Measurements from ENCODE around the gene BRD7.

Gene BRD7

GRCh38 chr16:50323335-50324011 is 45.3 kb downstream of the BRD7 start:
- TF ChIP-seq, protein P1, sequence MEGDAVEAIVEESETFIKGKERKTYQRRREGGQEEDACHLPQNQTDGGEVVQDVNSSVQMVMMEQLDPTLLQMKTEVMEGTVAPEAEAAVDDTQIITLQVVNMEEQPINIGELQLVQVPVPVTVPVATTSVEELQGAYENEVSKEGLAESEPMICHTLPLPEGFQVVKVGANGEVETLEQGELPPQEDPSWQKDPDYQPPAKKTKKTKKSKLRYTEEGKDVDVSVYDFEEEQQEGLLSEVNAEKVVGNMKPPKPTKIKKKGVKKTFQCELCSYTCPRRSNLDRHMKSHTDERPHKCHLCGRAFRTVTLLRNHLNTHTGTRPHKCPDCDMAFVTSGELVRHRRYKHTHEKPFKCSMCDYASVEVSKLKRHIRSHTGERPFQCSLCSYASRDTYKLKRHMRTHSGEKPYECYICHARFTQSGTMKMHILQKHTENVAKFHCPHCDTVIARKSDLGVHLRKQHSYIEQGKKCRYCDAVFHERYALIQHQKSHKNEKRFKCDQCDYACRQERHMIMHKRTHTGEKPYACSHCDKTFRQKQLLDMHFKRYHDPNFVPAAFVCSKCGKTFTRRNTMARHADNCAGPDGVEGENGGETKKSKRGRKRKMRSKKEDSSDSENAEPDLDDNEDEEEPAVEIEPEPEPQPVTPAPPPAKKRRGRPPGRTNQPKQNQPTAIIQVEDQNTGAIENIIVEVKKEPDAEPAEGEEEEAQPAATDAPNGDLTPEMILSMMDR (IDR thresholded peaks at IDR 0.05; ENCODE audit: insufficient read depth, low read length, poor library complexity, severe bottlenecking), result peak; percentile 33
- Histone ChIP-seq H3K4me3 (replicated peaks; ENCODE audit: low read depth, low read length) (no peak overlapping the region), H3K36me3 (ENCODE audit: control insufficient read depth, insufficient read depth, low read length) (peaks cover 23% of the 10 kb centered on the region), H3K27me3 (replicated peaks; ENCODE audit: control insufficient read depth, insufficient read depth, low read length) (no peaks in the 10 kb centered on the region)
- no peak for DNase-seq (ENCODE audit: extremely low read depth, insufficient read length)

DNA sequence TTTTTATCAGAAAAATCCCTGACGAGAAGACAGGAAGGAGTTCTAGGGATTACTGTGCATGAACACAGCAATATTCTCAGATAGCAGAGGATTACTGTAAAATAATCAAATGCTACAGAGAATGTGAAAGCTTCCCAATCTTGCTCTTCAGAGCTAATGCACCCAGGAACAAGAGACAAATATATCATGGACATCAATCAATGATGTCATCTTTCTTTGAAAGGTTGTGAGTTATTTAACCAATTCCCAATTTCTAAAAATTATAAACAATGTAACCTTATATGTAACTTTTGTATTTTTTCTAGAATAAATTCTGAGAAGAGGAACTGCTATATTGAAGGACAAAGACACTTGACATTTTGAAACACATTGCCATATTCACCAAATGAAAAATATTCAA is 46.5 kb downstream of the BRD7 start:
- no peaks in the 10 kb centered on the region for H3K27me3 ChIP-seq (replicated peaks; ENCODE audit: control insufficient read depth, insufficient read depth, low read length)
- DNase-seq (ENCODE audit: extremely low read depth, insufficient read length), result no peak
- H3K4me3 ChIP-seq (replicated peaks; ENCODE audit: low read depth, low read length), result no peak overlapping the region
- H3K36me3 ChIP-seq (ENCODE audit: control insufficient read depth, insufficient read depth, low read length), result peaks cover 22% of the 10 kb centered on the region
- TF ChIP-seq, protein P1 (IDR thresholded peaks at IDR 0.05; ENCODE audit: insufficient read depth, low read length, poor library complexity, severe bottlenecking), result no peak

DNA sequence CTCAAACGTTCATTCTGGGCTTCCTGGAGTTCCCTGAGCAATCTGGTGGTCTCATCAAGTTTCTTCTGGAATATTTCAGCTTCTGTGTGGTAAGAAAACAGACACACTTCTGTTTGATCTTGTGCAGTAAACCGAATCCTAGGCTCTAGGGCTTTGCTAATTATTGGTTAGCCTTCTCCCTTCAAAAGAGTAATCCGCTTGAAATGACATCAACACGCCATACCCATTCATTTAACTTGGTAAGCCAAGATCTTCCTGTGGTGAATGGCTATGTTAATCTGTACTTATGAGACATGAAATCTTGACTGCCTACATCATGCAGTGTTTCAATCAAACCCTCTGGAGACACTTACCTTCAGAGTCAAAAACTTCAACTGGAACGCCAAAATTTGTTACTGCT is 48.5 kb downstream of the BRD7 start:
- peaks cover 29% of the 10 kb centered on the region for H3K36me3 ChIP-seq (ENCODE audit: control insufficient read depth, insufficient read depth, low read length)
- no peak overlapping the region for H3K4me3 ChIP-seq (replicated peaks; ENCODE audit: low read depth, low read length)
- no peak for DNase-seq (ENCODE audit: extremely low read depth, insufficient read length)
- TF ChIP-seq, protein P1 (IDR thresholded peaks at IDR 0.05; ENCODE audit: insufficient read depth, low read length, poor library complexity, severe bottlenecking), result no peak
- no peaks in the 10 kb centered on the region for H3K27me3 ChIP-seq (replicated peaks; ENCODE audit: control insufficient read depth, insufficient read depth, low read length)

GRCh38 chr16:50318796-50319578 is 49.8 kb downstream of the BRD7 start:
- Histone ChIP-seq H3K36me3 (ENCODE audit: control insufficient read depth, insufficient read depth, low read length) (peaks cover 30% of the 10 kb centered on the region), H3K4me3 (replicated peaks; ENCODE audit: low read depth, low read length) (no peak overlapping the region), H3K27me3 (replicated peaks; ENCODE audit: control insufficient read depth, insufficient read depth, low read length) (no peaks in the 10 kb centered on the region)
- DNase-seq (ENCODE audit: extremely low read depth, insufficient read length), result no peak
- TF ChIP-seq, protein P1 (IDR thresholded peaks at IDR 0.05; ENCODE audit: insufficient read depth, low read length, poor library complexity, severe bottlenecking), result no peak

DNA sequence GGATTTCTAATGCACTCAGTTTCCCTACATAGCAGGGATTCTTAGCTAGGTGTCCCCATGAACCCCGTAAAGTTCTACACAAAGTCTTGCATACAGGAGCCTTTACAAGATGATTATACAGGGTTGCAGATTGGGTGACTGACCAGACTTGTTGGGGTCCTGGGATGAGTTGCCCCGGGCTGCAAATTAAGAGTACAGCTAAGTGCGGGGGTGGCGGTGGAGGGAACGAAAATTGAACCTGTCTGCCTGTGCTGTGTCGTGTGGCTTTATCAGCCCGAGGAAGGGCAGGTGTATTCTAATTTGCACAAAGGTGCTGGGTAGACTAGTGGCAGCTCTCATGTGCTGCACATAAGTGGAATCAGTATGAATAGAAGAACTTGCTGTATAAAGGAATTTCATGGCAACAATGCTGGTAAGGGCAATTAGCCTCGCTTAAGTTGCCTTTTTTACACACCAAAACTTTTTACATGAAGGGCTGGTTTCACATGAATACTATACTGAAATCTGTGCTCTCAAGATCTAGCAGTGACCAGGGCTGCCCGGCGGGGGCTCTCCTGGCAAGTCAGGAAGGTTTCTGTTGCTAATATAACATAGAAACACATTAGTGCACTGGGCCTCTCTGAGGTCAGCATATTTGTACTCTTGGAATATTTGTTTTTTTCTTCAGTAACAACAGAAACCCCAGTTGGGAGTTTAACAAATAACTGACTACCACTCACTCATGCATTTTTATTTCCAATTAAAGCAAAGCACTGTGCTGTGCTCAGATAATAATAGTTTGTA is 51.7 kb downstream of the BRD7 start:
- H3K4me3 ChIP-seq (replicated peaks; ENCODE audit: low read depth, low read length), result no peak overlapping the region
- no peak for DNase-seq (ENCODE audit: extremely low read depth, insufficient read length)
- TF ChIP-seq, protein P1 (IDR thresholded peaks at IDR 0.05; ENCODE audit: insufficient read depth, low read length, poor library complexity, severe bottlenecking), result no peak
- H3K27me3 ChIP-seq (replicated peaks; ENCODE audit: control insufficient read depth, insufficient read depth, low read length), result no peaks in the 10 kb centered on the region
- H3K36me3 ChIP-seq (ENCODE audit: control insufficient read depth, insufficient read depth, low read length), result peaks cover 40% of the 10 kb centered on the region

All from GM06990 (cell line).